Left lung (tissue), 10 donors: ENCODE data around the gene CMTM8. TPM values are rescaled to one million over a fixed set of nuclear protein-coding genes. Genes with fewer than 3 reads are reported as not detected.

Experiments
- ATAC-seq: fragments of 200-7000 bp; cut with Tn5 transposase; one replicate; pipeline ENCODE4 v1.9.1; 2020; ENCODE audit warnings: moderate library complexity
- DNase-seq, 4 donors: peaks; one replicate each; pipeline ENCODE4 v3.0.0-alpha.2; 2013 to 2020
- H3K27ac ChIP-seq, 2 donors: fragments of 200-600 bp; sonication (generic) in 1 of 2; one replicate each; pipeline versions ENCODE4 v1.5.0 to v1.8.0; 2020 to 2021
- H3K27me3 ChIP-seq, 2 donors: fragments of 200-600 bp; sonication (generic) in 1 of 2; one replicate each; pipeline versions ENCODE4 v1.5.0 to v1.8.0; 2020 to 2021
- H3K36me3 ChIP-seq, 2 donors: fragments of 200-600 bp; sonication (generic) in 1 of 2; one replicate each; pipeline versions ENCODE4 v1.5.0 to v1.8.0; 2020 to 2021
- H3K4me1 ChIP-seq, 2 donors: fragments of 200-600 bp; one replicate each; pipeline ENCODE4 v1.8.0; 2021
- H3K4me3 ChIP-seq, 2 donors: fragments of 200-600 bp; sonication (generic) in 1 of 2; one replicate each; pipeline versions ENCODE4 v1.5.0 to v1.8.0; 2020 to 2021; ENCODE audit warnings: mild to moderate bottlenecking in 1 of 2
- H3K9me3 ChIP-seq, 2 donors: fragments of 200-600 bp; sonication (generic) in 1 of 2; one replicate each; pipeline versions ENCODE4 v1.5.0 to v1.8.0; 2020 to 2021
- intact Hi-C, 2 donors: fragments of 100-400 bp; cut with DNase I; formaldehyde crosslinking; loops; one replicate each; pipeline versions ENCODE4 v1.11.2 to v1.14.2; 2022
- polyA plus RNA-seq, 6 donors: library from polyadenylated mRNA; unstranded; fragments of 120-200 nt; gene quantifications; one replicate each; pipeline ENCODE4 v1.2.1, GENCODE V29; 2013; ENCODE audit not compliant: insufficient read length in 6 of 6
- total RNA-seq, 2 donors: library from RNA; stranded (reverse); fragmentation: NEBNext Ultra II Directional; extraction: Animal tissue kit (Norgen Biotek cat#: 25700); gene quantifications; one replicate each; pipeline ENCODE4 v1.2.1, GENCODE V29; 2021
- TF ChIP-seq, protein P1 (sequence below), 2 donors: fragments of 200-600 bp; sonication (generic) in 1 of 2; IDR thresholded peaks; one replicate each; pipeline versions ENCODE4 v1.5.0 to v1.8.0; 2021; ENCODE audit warnings: antibody characterized with exemption in 2 of 2
- donor health status: DM: no; HTN: yes; CAD: no.
- donor health status: DM: no; HTN: no; CAD: no.

Gene CMTM8
- total and polyA plus RNA-seq, 8 donors: 12.0 to 20.0 (median 12.6) TPM

DNA sequence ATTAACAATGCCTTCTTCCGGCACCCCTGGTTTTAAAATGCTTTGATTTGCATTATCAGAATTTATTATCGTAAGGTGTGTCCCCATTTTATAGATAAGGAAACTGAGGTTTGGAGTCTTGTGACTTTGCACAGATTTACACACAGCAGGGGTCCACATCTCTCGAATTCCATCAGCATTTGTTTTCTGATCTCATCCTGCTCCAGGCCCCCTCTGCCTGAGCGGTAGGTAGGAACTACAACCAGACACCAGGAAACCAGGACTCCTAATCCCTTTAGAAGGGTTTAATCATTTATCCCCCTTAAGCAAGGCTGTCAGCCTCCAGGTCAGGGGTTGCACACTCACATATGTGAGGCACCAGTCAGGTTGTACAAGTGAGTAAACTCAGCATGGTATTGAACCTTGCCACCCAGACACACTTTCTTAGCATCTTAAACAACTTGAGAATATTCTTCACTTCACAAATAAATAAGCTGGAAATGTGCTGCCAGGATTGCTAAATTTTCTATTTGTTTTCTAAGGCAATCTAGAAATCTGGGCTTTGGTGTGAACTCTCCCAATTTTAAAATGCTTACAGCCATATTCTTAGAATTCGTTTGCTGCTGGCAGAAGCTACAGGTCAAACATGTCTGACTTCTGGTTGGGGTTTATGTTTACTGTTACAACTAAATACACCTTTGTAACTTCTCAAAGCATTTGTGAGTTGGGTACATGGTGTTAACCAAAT, 121.4 kb downstream of the CMTM8 start:
- no peaks in the 10 kb centered on the region for H3K4me1 ChIP-seq
- intact Hi-C loops: no loop called here
- DNase-seq: no peak
- no peaks in the 10 kb centered on the region for H3K27me3 ChIP-seq
- H3K27ac ChIP-seq: no peak overlapping the region
- TF ChIP-seq, protein P1, sequence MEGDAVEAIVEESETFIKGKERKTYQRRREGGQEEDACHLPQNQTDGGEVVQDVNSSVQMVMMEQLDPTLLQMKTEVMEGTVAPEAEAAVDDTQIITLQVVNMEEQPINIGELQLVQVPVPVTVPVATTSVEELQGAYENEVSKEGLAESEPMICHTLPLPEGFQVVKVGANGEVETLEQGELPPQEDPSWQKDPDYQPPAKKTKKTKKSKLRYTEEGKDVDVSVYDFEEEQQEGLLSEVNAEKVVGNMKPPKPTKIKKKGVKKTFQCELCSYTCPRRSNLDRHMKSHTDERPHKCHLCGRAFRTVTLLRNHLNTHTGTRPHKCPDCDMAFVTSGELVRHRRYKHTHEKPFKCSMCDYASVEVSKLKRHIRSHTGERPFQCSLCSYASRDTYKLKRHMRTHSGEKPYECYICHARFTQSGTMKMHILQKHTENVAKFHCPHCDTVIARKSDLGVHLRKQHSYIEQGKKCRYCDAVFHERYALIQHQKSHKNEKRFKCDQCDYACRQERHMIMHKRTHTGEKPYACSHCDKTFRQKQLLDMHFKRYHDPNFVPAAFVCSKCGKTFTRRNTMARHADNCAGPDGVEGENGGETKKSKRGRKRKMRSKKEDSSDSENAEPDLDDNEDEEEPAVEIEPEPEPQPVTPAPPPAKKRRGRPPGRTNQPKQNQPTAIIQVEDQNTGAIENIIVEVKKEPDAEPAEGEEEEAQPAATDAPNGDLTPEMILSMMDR (IDR thresholded peaks at IDR 0.05): no peak
- H3K9me3 ChIP-seq: no peaks in the 10 kb centered on the region
- no peak overlapping the region for H3K4me3 ChIP-seq
- H3K36me3 ChIP-seq: no peaks in the 10 kb centered on the region
- ATAC-seq: no peak

DNA sequence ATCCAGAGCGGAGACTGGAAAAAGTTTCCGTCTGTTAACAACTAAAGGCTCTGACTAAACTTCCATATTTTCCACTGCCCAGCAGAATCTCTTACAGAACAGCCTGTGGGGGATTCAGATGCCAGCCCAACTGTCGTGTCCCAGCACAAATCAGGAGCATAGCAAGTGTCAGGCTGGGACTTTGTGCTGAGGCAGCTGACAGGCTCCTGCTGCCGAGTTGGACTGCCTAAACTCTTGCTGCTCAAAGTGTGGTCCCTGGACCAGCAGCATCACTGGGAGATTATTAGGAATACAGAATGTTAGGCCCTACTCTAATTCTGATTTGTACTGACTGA, 122.0 kb downstream of the CMTM8 start:
- Histone ChIP-seq H3K4me3 (no peak overlapping the region), H3K27me3 (no peaks in the 10 kb centered on the region), H3K27ac (no peak overlapping the region), H3K36me3 (no peaks in the 10 kb centered on the region), H3K4me1 (no peaks in the 10 kb centered on the region), H3K9me3 (no peaks in the 10 kb centered on the region)
- no peak for ATAC-seq
- TF ChIP-seq, protein P1 (IDR thresholded peaks at IDR 0.05): no peak
- intact Hi-C loops: no loop called here
- DNase-seq: no peak

GRCh38 chr3:32366638-32367397, 128.3 kb downstream of the CMTM8 start:
- Histone ChIP-seq H3K9me3 (no peaks in the 10 kb centered on the region), H3K27ac (no peak overlapping the region), H3K4me1 (no peaks in the 10 kb centered on the region), H3K4me3 (no peak overlapping the region), H3K27me3 (no peaks in the 10 kb centered on the region), H3K36me3 (no peaks in the 10 kb centered on the region)
- DNase-seq: no peak
- ATAC-seq: peak; percentile 58
- intact Hi-C loops: no loop called here
- TF ChIP-seq, protein P1 (IDR thresholded peaks at IDR 0.05): no peak

GRCh38 chr3:32367442-32367841, 129.0 kb downstream of the CMTM8 start:
- DNase-seq (no peak), ATAC-seq (no peak)
- Histone ChIP-seq H3K36me3 (no peaks in the 10 kb centered on the region), H3K9me3 (no peaks in the 10 kb centered on the region), H3K27me3 (no peaks in the 10 kb centered on the region), H3K27ac (no peak overlapping the region), H3K4me3 (no peak overlapping the region), H3K4me1 (no peaks in the 10 kb centered on the region)
- TF ChIP-seq, protein P1 (IDR thresholded peaks at IDR 0.05): no peak
- intact Hi-C loops: no loop called here

- no peak for DNase-seq
- Histone ChIP-seq H3K4me1 (no peaks in the 10 kb centered on the region), H3K9me3 (no peaks in the 10 kb centered on the region), H3K27me3 (no peaks in the 10 kb centered on the region), H3K4me3 (no peak overlapping the region), H3K36me3 (no peaks in the 10 kb centered on the region), H3K27ac (no peak overlapping the region)
- TF ChIP-seq, protein P1 (IDR thresholded peaks at IDR 0.05): no peak
- intact Hi-C loops: no loop called here
- ATAC-seq: no peak
Measured at GRCh38 chr3:32371461-32372212, 133.2 kb downstream of the CMTM8 start.
